ENCODE measurements around the gene EMC1. TPM values are rescaled to one million over a fixed set of nuclear protein-coding genes. Genes with fewer than 3 reads are reported as not detected.

EMC1 gene
- polyA plus RNA-seq, 1 of the 3 experiments (the other 2 are of a cell fraction): 87.6 TPM

GRCh38 chr1:19206947-19207346, 44.4 kb downstream of the EMC1 start:
- Histone ChIP-seq H3K27ac (ENCODE audit: low read depth in 2 of 2, low read length in 1 of 2) (no peak overlapping the region), H3K9ac (no peak overlapping the region), H3K36me3 (replicated peaks in 1 of 2; ENCODE audit: control insufficient read depth in 1 of 2, insufficient read depth in 2 of 2, low read length in 1 of 2) (peaks cover 0 to 5% of the 10 kb centered on the region in 2 experiments), H2AFZ (ENCODE audit: low read depth) (no peak overlapping the region), H3F3A (replicated peaks; ENCODE audit: insufficient read depth) (peaks cover 27% of the 10 kb centered on the region), H3K79me2 (ENCODE audit: insufficient read depth) (peaks cover 100% of the 10 kb centered on the region), H3K27me3 (ENCODE audit: insufficient read depth) (no peaks in the 10 kb centered on the region), H3K4me3 (ENCODE audit: low read depth in 2 of 2, low read length in 1 of 2) (no peak overlapping the region), H3K9me2 (no peaks in the 10 kb centered on the region), H3K4me2 (no peak overlapping the region), H3K4me1 (ENCODE audit: control insufficient read depth in 1 of 2, insufficient read depth in 2 of 2, low read depth in 1 of 2, low read length in 1 of 2) (peaks cover 21 to 34% of the 10 kb centered on the region in 2 experiments), H3K9me3 (no peaks in the 10 kb centered on the region), H4K20me1 (ENCODE audit: insufficient read depth) (peaks cover 75% of the 10 kb centered on the region)
- TF ChIP-seq IRF3 (IDR thresholded peaks at IDR 0.05; ENCODE audit: low read depth, low read length) (no peak), CHD2 (IDR thresholded peaks at IDR 0.05; ENCODE audit: low read length, partially characterized antibody) (no peak), FOXM1 (IDR thresholded peaks at IDR 0.05; ENCODE audit: low read depth) (no peak), FOSL2 (IDR thresholded peaks at IDR 0.05; ENCODE audit: borderline replicate concordance, low read depth) (no peak), RFX5 (IDR thresholded peaks at IDR 0.05; ENCODE audit: low read length) (no peak), SIN3A (IDR thresholded peaks at IDR 0.05; ENCODE audit: borderline replicate concordance, low read depth, low read length) (no peak), RCOR1 (IDR thresholded peaks at IDR 0.05; ENCODE audit: low read length) (no peak), EP300 (IDR thresholded peaks at IDR 0.05; ENCODE audit: borderline replicate concordance in 1 of 2, low read depth in 1 of 2, low read length in 1 of 2) (no peak), JUND (IDR thresholded peaks at IDR 0.05) (no peak), GATA2 (CRISPR knock-in tag; IDR thresholded peaks at IDR 0.05) (no peak)
- POLR2A ChIA-PET: no interaction called here
- no peak for DNase-seq
- 89% methylated on average over 3 of the region's 3 CpGs for WGBS (ENCODE audit: low lambda C conversion rate)
- CTCF ChIA-PET: interaction anchor here (0.9 to 1.9 kb wide), 2 partner anchors 9 to 11 kb away, joined by 3 to 6 read pairs; no protein-coding TSS in a partner anchor

- POLR2A ChIA-PET: no interaction called here
- Histone ChIP-seq H3K79me2 (ENCODE audit: insufficient read depth) (peaks cover 100% of the 10 kb centered on the region), H3K36me3 (replicated peaks in 1 of 2; ENCODE audit: control insufficient read depth in 1 of 2, insufficient read depth in 2 of 2, low read length in 1 of 2) (peaks cover 2 to 6% of the 10 kb centered on the region in 2 experiments), H4K20me1 (ENCODE audit: insufficient read depth) (peaks cover 86% of the 10 kb centered on the region), H3K9me3 (no peaks in the 10 kb centered on the region), H3K9ac (no peak overlapping the region), H3K27me3 (ENCODE audit: insufficient read depth) (no peaks in the 10 kb centered on the region), H3K9me2 (no peaks in the 10 kb centered on the region), H2AFZ (ENCODE audit: low read depth) (no peak overlapping the region), H3K4me2 (no peak overlapping the region), H3K4me3 (ENCODE audit: low read depth in 2 of 2, low read length in 1 of 2) (no peak overlapping the region), H3K4me1 (ENCODE audit: control insufficient read depth in 1 of 2, insufficient read depth in 2 of 2, low read depth in 1 of 2, low read length in 1 of 2) (peaks cover 14 to 24% of the 10 kb centered on the region in 2 experiments), H3F3A (replicated peaks; ENCODE audit: insufficient read depth) (peaks cover 27% of the 10 kb centered on the region), H3K27ac (ENCODE audit: low read depth in 2 of 2, low read length in 1 of 2) (peak overlapping the region in 1 of 2 experiments; percentile 41; a peak in 1 of 4 replicates)
- DNase-seq: no peak
- CTCF ChIA-PET: interaction anchor here (0.8 to 1.1 kb wide), 2 partner anchors 292 to 294 kb away, joined by 3 to 4 read pairs; no protein-coding TSS in a partner anchor
- WGBS (ENCODE audit: low lambda C conversion rate): 88% methylated on average over 5 of the region's 5 CpGs
- TF ChIP-seq MAX (IDR thresholded peaks at IDR 0.05; ENCODE audit: low read depth) (no peak), GABPA (IDR thresholded peaks at IDR 0.05; ENCODE audit: low read depth) (no peak), JUND (IDR thresholded peaks at IDR 0.05) (no peak), IRF3 (IDR thresholded peaks at IDR 0.05; ENCODE audit: low read depth, low read length) (no peak), CHD2 (IDR thresholded peaks at IDR 0.05; ENCODE audit: low read length, partially characterized antibody) (no peak), RAD21 (IDR thresholded peaks at IDR 0.05; ENCODE audit: low read length) (no peak), YY1 (IDR thresholded peaks at IDR 0.05; ENCODE audit: low read depth) (no peak), FOXJ3 (CRISPR knock-in tag; IDR thresholded peaks at IDR 0.05) (no peak), USF2 (IDR thresholded peaks at IDR 0.05; ENCODE audit: borderline replicate concordance, low read depth, low read length) (no peak), RCOR1 (IDR thresholded peaks at IDR 0.05; ENCODE audit: low read length) (no peak), SIN3A (IDR thresholded peaks at IDR 0.05; ENCODE audit: borderline replicate concordance, low read depth, low read length) (no peak), EP300 (IDR thresholded peaks at IDR 0.05; ENCODE audit: borderline replicate concordance in 1 of 2, low read depth in 1 of 2, low read length in 1 of 2) (no peak), PBX3 (IDR thresholded peaks at IDR 0.05) (no peak), TCF12 (IDR thresholded peaks at IDR 0.05) (no peak), ZBTB33 (IDR thresholded peaks at IDR 0.05; ENCODE audit: borderline replicate concordance, low read depth) (no peak), FOSL2 (IDR thresholded peaks at IDR 0.05; ENCODE audit: borderline replicate concordance, low read depth) (no peak), NRF1 (IDR thresholded peaks at IDR 0.05; ENCODE audit: low read depth, low read length) (no peak)
These were observed 45.5 kb downstream of the EMC1 start for GRCh38 chr1:19205845-19206244.

Measured in SK-N-SH (cell line).